IPS-20b (cell line): ENCODE data around the gene NPIPA5.
"Not testable (repeated sequence)": the region's sequence is repeated elsewhere in the genome, so short reads cannot be mapped to it uniquely, and the experiment has no call there.

Experiments used
- H3K27ac ChIP-seq: one replicate; pipeline ENCODE4 v1.5.1; 2013; ENCODE audit warnings: low read length
- H3K27me3 ChIP-seq: 2 replicates; pipeline ENCODE4 v1.6.1; 2013; ENCODE audit warnings: mild to moderate bottlenecking, low read length, inconsistent platforms; ENCODE audit not compliant: insufficient read depth
- H3K36me3 ChIP-seq: 2 replicates; pipeline ENCODE4 v1.6.1; 2013; ENCODE audit warnings: low read depth, mild to moderate bottlenecking, inconsistent platforms, low read length, moderate library complexity; ENCODE audit not compliant: insufficient read depth
- H3K4me1 ChIP-seq: 2 replicates; pipeline ENCODE4 v1.6.1; 2013; ENCODE audit warnings: mild to moderate bottlenecking, control low read depth, inconsistent platforms, low read length, moderate library complexity; ENCODE audit not compliant: insufficient read depth
- H3K4me3 ChIP-seq: 2 replicates; pipeline ENCODE4 v1.5.1; 2013; ENCODE audit warnings: mild to moderate bottlenecking, low read length, inconsistent platforms
- H3K9ac ChIP-seq: 2 replicates; pipeline ENCODE4 v1.6.1; 2013; ENCODE audit warnings: low read depth, mild to moderate bottlenecking, inconsistent platforms, low read length, moderate library complexity
- H3K9me3 ChIP-seq: 2 replicates; pipeline ENCODE4 v1.6.1; 2013; ENCODE audit warnings: mild to moderate bottlenecking, low read depth, low read length, inconsistent platforms; ENCODE audit not compliant: insufficient read depth

Gene NPIPA5

DNA sequence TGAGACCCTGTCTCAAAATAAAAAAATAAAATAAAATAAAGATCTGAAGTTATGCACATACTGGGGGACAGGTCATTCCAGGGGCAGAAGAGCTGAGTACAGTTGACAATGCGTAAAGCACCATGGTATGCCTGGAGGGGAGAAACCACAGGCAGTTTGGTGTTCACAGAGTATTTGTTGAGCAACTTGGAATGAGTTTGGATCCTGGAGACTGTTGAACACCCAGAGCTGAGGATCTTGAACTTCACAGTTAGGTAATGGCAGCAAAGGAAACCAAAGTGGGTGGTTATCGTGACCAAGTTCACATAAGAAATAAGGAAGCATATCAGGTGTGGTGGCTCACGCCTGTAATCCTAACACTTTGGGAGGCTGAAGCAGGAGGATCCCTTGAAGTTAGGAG, 26.0 kb upstream of the NPIPA5 start:
- not testable (repeated sequence) for H3K4me3 ChIP-seq, H3K27ac ChIP-seq, H3K4me1 ChIP-seq, H3K9me3 ChIP-seq, H3K9ac ChIP-seq, H3K27me3 ChIP-seq, H3K36me3 ChIP-seq

DNA sequence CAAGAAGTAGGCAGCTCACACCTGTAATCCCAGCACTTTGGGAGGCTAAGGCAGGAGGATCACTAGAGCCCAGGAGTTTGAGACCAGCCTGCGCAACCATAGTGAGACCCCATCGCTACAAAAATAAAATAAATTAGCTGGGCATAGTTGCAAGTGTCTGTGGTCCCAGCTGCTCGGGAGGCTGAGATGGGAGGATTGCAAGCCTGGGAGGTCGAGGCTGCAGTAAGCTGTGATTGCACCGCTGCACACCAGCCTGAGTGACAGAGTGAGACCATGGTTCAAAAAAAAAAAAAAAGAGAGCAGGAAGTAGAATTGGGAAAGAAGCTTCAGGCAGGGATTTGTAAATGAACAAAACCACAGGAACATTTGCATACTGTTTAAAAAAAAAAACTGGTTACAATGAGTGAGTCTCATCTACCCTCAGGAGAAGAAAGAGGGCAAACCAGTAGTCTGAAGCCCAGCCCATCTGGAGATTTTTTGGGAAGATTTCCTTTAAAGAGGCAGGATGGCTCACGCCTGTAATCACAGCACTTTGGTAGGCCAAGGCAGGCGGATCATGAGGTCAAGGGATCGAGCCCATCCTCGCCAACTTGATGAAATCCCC, 25.4 kb upstream of the NPIPA5 start:
- no peak overlapping the region for H3K4me3 ChIP-seq
- H3K27me3 ChIP-seq, result no peaks in the 10 kb centered on the region
- no peak overlapping the region for H3K27ac ChIP-seq
- H3K9ac ChIP-seq, result no peak overlapping the region
- H3K4me1 ChIP-seq, result peaks cover 8% of the 10 kb centered on the region; the same call in 1 of the 2 replicates
- H3K36me3 ChIP-seq, result no peaks in the 10 kb centered on the region
- no peaks in the 10 kb centered on the region for H3K9me3 ChIP-seq

GRCh38 chr16:15401972-15402371, 23.9 kb upstream of the NPIPA5 start:
- H3K9me3 ChIP-seq, result no peaks in the 10 kb centered on the region
- no peak overlapping the region for H3K27ac ChIP-seq
- no peaks in the 10 kb centered on the region for H3K27me3 ChIP-seq
- no peak overlapping the region for H3K9ac ChIP-seq
- no peak overlapping the region for H3K4me3 ChIP-seq
- H3K4me1 ChIP-seq, result peaks cover 8% of the 10 kb centered on the region
- H3K36me3 ChIP-seq, result no peaks in the 10 kb centered on the region

- not testable (repeated sequence) for H3K27me3 ChIP-seq, H3K9me3 ChIP-seq, H3K4me1 ChIP-seq, H3K27ac ChIP-seq, H3K9ac ChIP-seq, H3K36me3 ChIP-seq, H3K4me3 ChIP-seq
Observed at GRCh38 chr16:15400314-15400713, 22.2 kb upstream of the NPIPA5 start.

- Histone ChIP-seq H3K36me3 (no peaks in the 10 kb centered on the region), H3K27ac (no peak overlapping the region), H3K9me3 (no peaks in the 10 kb centered on the region), H3K4me1 (peaks cover 8% of the 10 kb centered on the region), H3K4me3 (no peak overlapping the region), H3K9ac (no peak overlapping the region), H3K27me3 (no peaks in the 10 kb centered on the region)
Observed at GRCh38 chr16:15399317-15399716, 21.2 kb upstream of the NPIPA5 start.

GRCh38 chr16:15398618-15399316, 20.7 kb upstream of the NPIPA5 start:
- Histone ChIP-seq H3K4me3 (no peak overlapping the region), H3K36me3 (no peaks in the 10 kb centered on the region), H3K9ac (no peak overlapping the region)

GRCh38 chr16:15396948-15397594, 19.0 kb upstream of the NPIPA5 start:
- Histone ChIP-seq H3K9me3 (no peaks in the 10 kb centered on the region), H3K9ac (no peak overlapping the region), H3K4me3 (0 out of 2 replicates have a peak overlapping the region, but pooled peaks have one; percentile 32), H3K27ac (no peak overlapping the region), H3K36me3 (no peaks in the 10 kb centered on the region), H3K4me1 (peaks cover 3% of the 10 kb centered on the region), H3K27me3 (no peaks in the 10 kb centered on the region)

More at GRCh38 chr16:15398618-15399316, 20.7 kb upstream of the NPIPA5 start:
- no peak overlapping the region for H3K27ac ChIP-seq
- H3K27me3 ChIP-seq, result no peaks in the 10 kb centered on the region
- no peaks in the 10 kb centered on the region for H3K9me3 ChIP-seq
- H3K4me1 ChIP-seq, result peaks cover 8% of the 10 kb centered on the region

DNA sequence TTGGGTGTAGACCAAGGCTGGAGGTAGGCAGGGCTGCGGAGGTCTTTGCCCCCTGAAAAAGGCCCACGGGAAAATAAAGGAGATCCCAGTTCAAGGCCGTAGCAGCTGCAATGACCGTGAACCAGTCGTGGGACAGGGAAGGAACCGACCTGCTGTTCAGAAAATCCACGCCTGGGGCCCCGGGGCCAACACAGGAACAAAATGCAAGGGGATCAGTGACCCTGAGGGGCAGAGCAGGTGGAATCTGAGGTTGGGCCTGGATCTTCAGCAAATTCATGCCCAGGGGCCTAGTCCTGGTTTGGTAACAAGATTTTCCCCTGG, 18.4 kb upstream of the NPIPA5 start:
- not testable (repeated sequence) for H3K36me3 ChIP-seq, H3K4me1 ChIP-seq, H3K27me3 ChIP-seq, H3K27ac ChIP-seq, H3K9ac ChIP-seq, H3K9me3 ChIP-seq
- H3K4me3 ChIP-seq, result peak overlapping the region; percentile 66; the same call in 1 of the 2 replicates

DNA sequence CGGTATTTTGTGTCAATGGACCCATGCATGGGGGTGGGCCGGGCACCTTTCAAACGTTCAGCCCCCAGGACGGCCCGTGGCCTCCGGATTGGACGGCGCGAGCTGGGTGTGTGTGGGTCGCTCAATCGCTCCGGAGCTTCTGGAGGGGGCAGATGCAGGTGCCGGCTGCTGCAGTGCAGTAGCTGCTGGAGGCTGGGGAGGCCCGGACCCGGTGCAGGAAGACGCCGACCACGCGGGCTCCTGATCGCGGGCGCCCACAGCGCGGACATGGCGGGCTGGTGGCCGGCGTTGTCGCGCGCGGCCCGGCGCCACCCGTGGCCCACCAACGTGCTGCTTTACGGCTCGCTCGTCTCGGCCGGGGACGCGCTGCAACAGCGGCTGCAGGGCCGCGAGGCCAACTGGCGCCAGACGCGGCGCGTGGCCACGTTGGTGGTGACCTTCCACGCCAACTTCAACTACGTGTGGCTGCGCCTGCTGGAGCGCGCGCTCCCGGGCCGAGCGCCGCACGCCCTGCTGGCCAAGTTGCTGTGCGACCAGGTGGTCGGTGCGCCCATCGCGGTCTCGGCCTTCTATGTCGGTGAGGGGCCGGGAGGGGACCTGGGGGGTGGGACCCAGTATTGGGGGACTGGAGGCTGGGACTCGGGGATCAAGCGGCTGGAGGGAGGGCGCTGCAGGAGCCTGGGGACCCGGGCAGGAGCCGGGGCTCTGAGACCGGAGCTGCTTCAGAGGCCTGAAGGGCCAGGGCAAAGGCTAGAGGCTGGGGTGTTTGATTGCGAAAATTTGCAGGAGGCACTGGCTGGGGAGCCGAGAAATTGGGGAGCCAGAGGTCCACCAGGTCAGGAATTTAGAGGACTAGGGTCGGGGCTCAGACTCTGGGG, 17.8 kb upstream of the NPIPA5 start, which contains the start of gene MPV17L:
Gene MPV17L (plus strand): TSS at position 124 of the 878 bp plus-strand sequence. CDS start 144 bp downstream, at position 268.
- H3K9ac ChIP-seq, result peak within 1 kb of the TSS; percentile 56; the same call in 1 of the 2 replicates
- H3K27ac ChIP-seq, H3K36me3 ChIP-seq, H3K9me3 ChIP-seq, H3K4me1 ChIP-seq, H3K27me3 ChIP-seq: not testable (repeated sequence)
- H3K4me3 ChIP-seq, result peak within 1 kb of the TSS; percentile 66; the same call in 1 of the 2 replicates

- not testable (repeated sequence) for H3K9ac ChIP-seq, H3K4me1 ChIP-seq, H3K27me3 ChIP-seq, H3K36me3 ChIP-seq, H3K27ac ChIP-seq, H3K4me3 ChIP-seq, H3K9me3 ChIP-seq
Observed at GRCh38 chr16:15393025-15393424, 14.9 kb upstream of the NPIPA5 start.

- not testable (repeated sequence) for H3K4me1 ChIP-seq, H3K36me3 ChIP-seq, H3K4me3 ChIP-seq, H3K27me3 ChIP-seq, H3K9ac ChIP-seq, H3K9me3 ChIP-seq, H3K27ac ChIP-seq
Observed at GRCh38 chr16:15389916-15390315, 11.8 kb upstream of the NPIPA5 start.
